WTC11 (cell line): ENCODE measurements around the gene ZNF583.

Experiments used
- CTCF ChIP-seq: fragments of 200-600 bp; IDR thresholded peaks from 2 replicates; pipeline ENCODE4 v1.8.0; 2022; ENCODE audit warnings: antibody characterized with exemption
- E2F5 ChIP-seq: sonication (generic); formaldehyde crosslinking; IDR thresholded peaks from 2 replicates; pipeline ENCODE4 v1.8.1; 2022; ENCODE audit warnings: mild to moderate bottlenecking, moderate library complexity, missing genetic modification reagents
- MYBL2 ChIP-seq: sonication (generic); formaldehyde crosslinking; IDR thresholded peaks from 2 replicates; pipeline ENCODE4 v1.8.1; 2023; ENCODE audit warnings: mild to moderate bottlenecking, moderate library complexity, missing genetic modification reagents
- OVOL2 ChIP-seq: fragments of 250-450 bp; sonication (Bioruptor Pico); IDR thresholded peaks from 2 replicates; pipeline ENCODE4 v1.9.0; 2021; ENCODE audit warnings: mild to moderate bottlenecking, borderline replicate concordance
- ZBTB43 ChIP-seq: sonication (generic); formaldehyde crosslinking; IDR thresholded peaks from 2 replicates; pipeline ENCODE4 v1.8.1; 2023; ENCODE audit warnings: mild to moderate bottlenecking, missing genetic modification reagents

- TF ChIP-seq OVOL2 (CRISPR knock-in tag) (no peak), CTCF (no peak), ZBTB43 (CRISPR knock-in tag) (no peak), E2F5 (CRISPR knock-in tag) (no peak), MYBL2 (CRISPR knock-in tag) (no peak)
Observed at GRCh38 chr19:56383826-56384605, 20.1 kb upstream of the ZNF583 start.
